Bronchial epithelial cell (primary cell): Measurements from ENCODE around the gene ANO4. TPM values are rescaled to one million over a fixed set of nuclear protein-coding genes. Genes with fewer than 3 reads are reported as not detected.

ENCODE experiments used
- DNase-seq: peaks from one replicate; pipeline ENCODE4 v3.0.0-alpha.2; 2010; ENCODE audit warnings: low read depth
- FAIRE-seq: peaks from 2 replicates; lab custom pipeline; 2011; peaks lifted over from hg19 to GRCh38; lab: Jason Lieb, UNC
- H3K27me3 ChIP-seq: 2 replicates; pipeline ENCODE4 v1.5.1; 2011; ENCODE audit warnings: low read length; ENCODE audit not compliant: control insufficient read depth, insufficient read depth
- H3K36me3 ChIP-seq: 2 replicates; pipeline ENCODE4 v1.5.1; 2011; ENCODE audit warnings: low read length; ENCODE audit not compliant: control insufficient read depth, insufficient read depth
- H3K4me3 ChIP-seq: 2 replicates; pipeline ENCODE4 v1.5.1; 2011; ENCODE audit warnings: mild to moderate bottlenecking, low read depth, low read length, control low read depth
- total RNA-seq: library from RNA; depleted of rRNA; stranded (reverse); fragments of >200 nt; gene quantifications from 2 replicates; pipeline ENCODE4 v1.2.1, GENCODE V29; 2014
- TF ChIP-seq, protein P1 (sequence below): IDR thresholded peaks from 2 replicates; pipeline ENCODE4 v1.5.1; 2011; ENCODE audit warnings: mild to moderate bottlenecking, moderate library complexity, low read length, control low read depth, inconsistent platforms; ENCODE audit not compliant: insufficient read depth, severe bottlenecking

The ANO4 gene
- total RNA-seq, 1 donor from 2014 or later, result 2.4 TPM

- FAIRE-seq (no peak), DNase-seq (no peak)
- Histone ChIP-seq H3K27me3 (no peaks in the 10 kb centered on the region), H3K36me3 (no peaks in the 10 kb centered on the region), H3K4me3 (no peak overlapping the region)
- TF ChIP-seq, protein P1, sequence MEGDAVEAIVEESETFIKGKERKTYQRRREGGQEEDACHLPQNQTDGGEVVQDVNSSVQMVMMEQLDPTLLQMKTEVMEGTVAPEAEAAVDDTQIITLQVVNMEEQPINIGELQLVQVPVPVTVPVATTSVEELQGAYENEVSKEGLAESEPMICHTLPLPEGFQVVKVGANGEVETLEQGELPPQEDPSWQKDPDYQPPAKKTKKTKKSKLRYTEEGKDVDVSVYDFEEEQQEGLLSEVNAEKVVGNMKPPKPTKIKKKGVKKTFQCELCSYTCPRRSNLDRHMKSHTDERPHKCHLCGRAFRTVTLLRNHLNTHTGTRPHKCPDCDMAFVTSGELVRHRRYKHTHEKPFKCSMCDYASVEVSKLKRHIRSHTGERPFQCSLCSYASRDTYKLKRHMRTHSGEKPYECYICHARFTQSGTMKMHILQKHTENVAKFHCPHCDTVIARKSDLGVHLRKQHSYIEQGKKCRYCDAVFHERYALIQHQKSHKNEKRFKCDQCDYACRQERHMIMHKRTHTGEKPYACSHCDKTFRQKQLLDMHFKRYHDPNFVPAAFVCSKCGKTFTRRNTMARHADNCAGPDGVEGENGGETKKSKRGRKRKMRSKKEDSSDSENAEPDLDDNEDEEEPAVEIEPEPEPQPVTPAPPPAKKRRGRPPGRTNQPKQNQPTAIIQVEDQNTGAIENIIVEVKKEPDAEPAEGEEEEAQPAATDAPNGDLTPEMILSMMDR, result no peak
These were observed 35.6 kb downstream of the ANO4 start for GRCh38 chr12:100830003-100830795.

GRCh38 chr12:100833282-100833681 lies 38.7 kb downstream of the ANO4 start:
- H3K36me3 ChIP-seq, result no peaks in the 10 kb centered on the region
- H3K27me3 ChIP-seq, result no peaks in the 10 kb centered on the region
- TF ChIP-seq, protein P1, result no peak
- DNase-seq (peak; percentile 10), FAIRE-seq (no peak)
- no peak overlapping the region for H3K4me3 ChIP-seq

GRCh38 chr12:100840748-100841147 lies 46.2 kb downstream of the ANO4 start:
- no peak for DNase-seq
- FAIRE-seq, result no peak
- TF ChIP-seq, protein P1, result no peak
- Histone ChIP-seq H3K4me3 (no peak overlapping the region), H3K27me3 (no peaks in the 10 kb centered on the region), H3K36me3 (no peaks in the 10 kb centered on the region)

- Histone ChIP-seq H3K27me3 (no peaks in the 10 kb centered on the region), H3K36me3 (no peaks in the 10 kb centered on the region), H3K4me3 (no peak overlapping the region)
- TF ChIP-seq, protein P1, result no peak
- no peak for DNase-seq
- no peak for FAIRE-seq
These were observed 47.6 kb downstream of the ANO4 start for GRCh38 chr12:100842156-100842555.

DNA sequence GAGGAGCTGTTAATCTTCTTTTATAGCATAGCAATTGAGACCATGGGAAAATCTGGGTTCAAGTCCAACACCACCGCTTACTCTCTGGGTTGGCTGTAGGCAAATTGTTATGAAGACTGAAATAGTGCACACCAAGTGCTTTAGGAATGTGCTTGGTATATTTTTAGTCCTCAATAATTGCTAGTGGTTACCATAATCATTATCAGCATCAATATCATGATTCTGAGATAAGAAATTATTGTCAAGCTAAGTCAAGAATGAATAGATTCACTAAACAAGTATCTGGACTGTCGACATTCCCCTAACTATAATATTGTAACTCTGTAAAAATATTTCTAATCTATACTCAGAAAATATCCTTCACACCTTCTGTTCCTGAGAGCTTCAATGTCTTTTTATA lies 48.5 kb downstream of the ANO4 start:
- DNase-seq, result no peak
- no peak for FAIRE-seq

More for the DNA sequence above, 48.5 kb downstream of the ANO4 start:
- TF ChIP-seq, protein P1, result no peak
- Histone ChIP-seq H3K27me3 (no peaks in the 10 kb centered on the region), H3K36me3 (no peaks in the 10 kb centered on the region), H3K4me3 (no peak overlapping the region)
